PC-3 (cell line): Measurements from ENCODE around the gene ADAMTS6.

Source experiments
- CTCF ChIP-seq: fragments of 300-600 bp; sonication (generic); conservative IDR thresholded peaks from 2 replicates; pipeline ENCODE4 v1.5.1; 2017; ENCODE audit warnings: antibody characterized with exemption, low read depth, mild to moderate bottlenecking, low read length
- EZH2phosphoT487 ChIP-seq: fragments of 300-600 bp; sonication (generic); IDR thresholded peaks from 2 replicates; pipeline ENCODE4 v1.6.1; 2018; ENCODE audit warnings: mild to moderate bottlenecking, antibody characterized with exemption, low read length, borderline replicate concordance

GRCh38 chr5:65133477-65134110 lies 348.1 kb downstream of the ADAMTS6 start:
- TF ChIP-seq CTCF = no peak
- TF ChIP-seq EZH2phosphoT487 = no peak
